WTC11 (cell line): Measurements from ENCODE around the gene GNA12. TPM values are rescaled to one million over a fixed set of nuclear protein-coding genes. Genes with fewer than 3 reads are reported as not detected.
A peak's percentile ranks its signal among the peaks of the same experiment; 100 is the strongest.

Source experiments
- ATAC-seq: fragments of 200-7000 bp; cut with Tn5 transposase; 2 replicates; pipeline ENCODE4 v1.10.0; 2021; ENCODE audit warnings: mild to moderate bottlenecking, moderate library complexity
- CTCF ChIA-PET: fragments of 300-600 bp; sonication (Branson Sonifier 250); formaldehyde crosslinking; loops from one replicate; lab custom pipeline; 2021; ENCODE audit warnings: antibody characterized with exemption; lab: Charles Lee
- POLR2A ChIA-PET: fragments of 350-600 bp; sonication (Branson Sonifier 250); formaldehyde crosslinking; loops from one replicate; lab custom pipeline; 2021; ENCODE audit warnings: antibody characterized with exemption; lab: Charles Lee
- DNase-seq: peaks from one replicate; pipeline ENCODE4 v3.0.0; 2021; ENCODE audit warnings: low spot score
- H3K27ac Mint-ChIP-seq: 2 replicates; pipeline ENCODE4 v1.8.0; 2021; ENCODE audit warnings: mixed read lengths
- H3K27me3 Mint-ChIP-seq: 2 replicates; pipeline ENCODE4 v1.8.0; 2021; ENCODE audit warnings: low read depth, mild to moderate bottlenecking, moderate library complexity, mixed read lengths
- H3K36me3 Mint-ChIP-seq: 2 replicates; pipeline ENCODE4 v1.8.0; 2021; ENCODE audit warnings: mixed read lengths
- H3K4me1 Mint-ChIP-seq: 2 replicates; pipeline ENCODE4 v1.8.0; 2022; ENCODE audit warnings: mixed read lengths
- H3K4me3 Mint-ChIP-seq: 2 replicates; pipeline ENCODE4 v1.8.0; 2021; ENCODE audit warnings: mild to moderate bottlenecking, moderate library complexity, mixed read lengths
- H3K9me3 Mint-ChIP-seq: 2 replicates; pipeline ENCODE4 v1.8.0; 2021; ENCODE audit warnings: mixed read lengths
- ARID4B ChIP-seq: sonication (generic); formaldehyde crosslinking; IDR thresholded peaks from 2 replicates; pipeline ENCODE4 v1.8.0; 2023; ENCODE audit warnings: missing genetic modification reagents, mild to moderate bottlenecking, borderline replicate concordance
- ATF1 ChIP-seq: sonication (generic); formaldehyde crosslinking; IDR thresholded peaks from 2 replicates; pipeline ENCODE4 v1.8.1; 2023; ENCODE audit warnings: mild to moderate bottlenecking, moderate library complexity, missing genetic modification reagents
- ATF2 ChIP-seq: sonication (generic); formaldehyde crosslinking; IDR thresholded peaks from 2 replicates; pipeline ENCODE4 v1.8.1; 2022; ENCODE audit warnings: low read depth, missing genetic modification reagents, borderline replicate concordance
- ELF4 ChIP-seq: sonication (generic); formaldehyde crosslinking; IDR thresholded peaks from 2 replicates; pipeline ENCODE4 v1.8.1; 2022; ENCODE audit warnings: low read depth, mild to moderate bottlenecking, moderate library complexity, missing genetic modification reagents
- ESRRA ChIP-seq: sonication (generic); formaldehyde crosslinking; IDR thresholded peaks from 2 replicates; pipeline ENCODE4 v1.8.1; 2022; ENCODE audit warnings: mild to moderate bottlenecking, missing genetic modification reagents, borderline replicate concordance
- GABPB1 ChIP-seq: sonication (generic); formaldehyde crosslinking; IDR thresholded peaks from 2 replicates; pipeline ENCODE4 v1.8.1; 2023; ENCODE audit warnings: mild to moderate bottlenecking, missing genetic modification reagents
- HMGA2 ChIP-seq: fragments of 250-450 bp; sonication (Bioruptor Pico); IDR thresholded peaks from 2 replicates; pipeline ENCODE4 v1.4.0; 2021; ENCODE audit warnings: mild to moderate bottlenecking, moderate library complexity
- HMGXB4 ChIP-seq: sonication (generic); formaldehyde crosslinking; IDR thresholded peaks from 2 replicates; pipeline ENCODE4 v1.8.1; 2023; ENCODE audit warnings: mild to moderate bottlenecking, moderate library complexity, missing genetic modification reagents
- IRF1 ChIP-seq: sonication (generic); formaldehyde crosslinking; IDR thresholded peaks from 2 replicates; pipeline ENCODE4 v1.8.0; 2023; ENCODE audit warnings: missing genetic modification reagents
- IRF2 ChIP-seq: sonication (generic); formaldehyde crosslinking; IDR thresholded peaks from 2 replicates; pipeline ENCODE4 v1.8.0; 2022; ENCODE audit warnings: low read depth, missing genetic modification reagents, borderline replicate concordance
- NR2C2 ChIP-seq: sonication (generic); formaldehyde crosslinking; IDR thresholded peaks from 2 replicates; pipeline ENCODE4 v1.8.0; 2022; ENCODE audit warnings: mild to moderate bottlenecking, missing genetic modification reagents
- NR3C1 ChIP-seq: sonication (generic); formaldehyde crosslinking; conservative IDR thresholded peaks from 2 replicates; pipeline ENCODE4 v1.8.1; 2023; ENCODE audit warnings: low read depth, mild to moderate bottlenecking, missing genetic modification reagents
- PREB ChIP-seq: sonication (generic); formaldehyde crosslinking; IDR thresholded peaks from 2 replicates; pipeline ENCODE4 v1.8.1; 2022; ENCODE audit warnings: mild to moderate bottlenecking, missing genetic modification reagents, moderate library complexity, borderline replicate concordance
- RELA ChIP-seq: sonication (generic); formaldehyde crosslinking; IDR thresholded peaks from 2 replicates; pipeline ENCODE4 v1.8.1; 2022; ENCODE audit warnings: missing genetic modification reagents, mild to moderate bottlenecking, borderline replicate concordance
- SMAD3 ChIP-seq: sonication (generic); formaldehyde crosslinking; IDR thresholded peaks from 2 replicates; pipeline ENCODE4 v1.8.0; 2022; ENCODE audit warnings: missing genetic modification reagents, mild to moderate bottlenecking, borderline replicate concordance
- STAT6 ChIP-seq: sonication (generic); formaldehyde crosslinking; conservative IDR thresholded peaks from 2 replicates; pipeline ENCODE4 v1.8.1; 2023; ENCODE audit warnings: mild to moderate bottlenecking, low read depth, missing genetic modification reagents, moderate library complexity
- TCF7 ChIP-seq: sonication (generic); formaldehyde crosslinking; IDR thresholded peaks from 2 replicates; pipeline ENCODE4 v1.8.0; 2022; ENCODE audit warnings: mild to moderate bottlenecking, low read depth, missing genetic modification reagents, moderate library complexity
- TEAD4 ChIP-seq: sonication (generic); formaldehyde crosslinking; IDR thresholded peaks from 2 replicates; pipeline ENCODE4 v1.8.0; 2022; ENCODE audit warnings: mild to moderate bottlenecking, missing genetic modification reagents
- ZNF281 ChIP-seq: sonication (generic); formaldehyde crosslinking; IDR thresholded peaks from 2 replicates; pipeline ENCODE4 v1.8.0; 2023; ENCODE audit warnings: mild to moderate bottlenecking, missing genetic modification reagents
- ZNF317 ChIP-seq: sonication (generic); formaldehyde crosslinking; IDR thresholded peaks from 2 replicates; pipeline ENCODE4 v1.8.1; 2023; ENCODE audit warnings: low read depth, mild to moderate bottlenecking, moderate library complexity, missing genetic modification reagents, borderline replicate concordance
- ZNF416 ChIP-seq: fragments of 250-450 bp; sonication (Bioruptor Pico); IDR thresholded peaks from 2 replicates; pipeline ENCODE4 v1.9.0; 2021; ENCODE audit warnings: mild to moderate bottlenecking, inconsistent platforms
- total RNA-seq: library from RNA; stranded (reverse); gene quantifications from 3 replicates; pipeline ENCODE4 v1.2.3, GENCODE V29; 2021

The GNA12 gene
- total RNA-seq, 1 experiment from 2014 or later, result 99.6 TPM

GRCh38 chr7:2818121-2818520, 26.0 kb downstream of the GNA12 start (continued):
- TF ChIP-seq HMGXB4 (CRISPR knock-in tag), result no peak
- TF ChIP-seq HMGA2, result no peak
- TF ChIP-seq RELA (CRISPR knock-in tag), result no peak

- DNase-seq, result no peak
- POLR2A ChIA-PET, result no interaction called here
- Mint-ChIP-seq H3K4me3 (no peak overlapping the region), H3K36me3 (peaks cover 3% of the 10 kb centered on the region), H3K27me3 (no peaks in the 10 kb centered on the region), H3K9me3 (no peaks in the 10 kb centered on the region), H3K4me1 (peaks cover 96% of the 10 kb centered on the region), H3K27ac (peak overlapping the region; percentile 93)
- CTCF ChIA-PET, result no interaction called here
- ATAC-seq, result no peak
- TF ChIP-seq ARID4B (CRISPR knock-in tag) (no peak), NR2C2 (CRISPR knock-in tag) (no peak), NR3C1 (CRISPR knock-in tag) (no peak), TEAD4 (CRISPR knock-in tag) (no peak), IRF1 (CRISPR knock-in tag) (no peak), ATF2 (CRISPR knock-in tag) (no peak), TCF7 (no peak), ATF1 (no peak), ESRRA (no peak), GABPB1 (CRISPR knock-in tag) (no peak), HMGA2 (no peak), PREB (no peak), ELF4 (CRISPR knock-in tag) (no peak), IRF2 (CRISPR knock-in tag) (no peak), ZNF317 (CRISPR knock-in tag) (no peak), SMAD3 (CRISPR knock-in tag) (no peak), ZNF281 (no peak), ZNF416 (CRISPR knock-in tag) (no peak), STAT6 (CRISPR knock-in tag) (no peak)
Observed at GRCh38 chr7:2817456-2817855, 26.7 kb downstream of the GNA12 start.
